OCI-LY3 (cell line): ENCODE results near the gene LTBP2.

Source experiments
- EZH2phosphoT487 ChIP-seq: fragments of 200-600 bp; shearing (Covaris generic); IDR thresholded peaks from 2 replicates; pipeline ENCODE4 v1.6.1; 2018; ENCODE audit warnings: antibody characterized with exemption, mixed run types, low read depth
- TF ChIP-seq, protein P1 (sequence below): fragments of 200-600, 300-600 bp; sonication (generic); IDR thresholded peaks from 2 replicates; pipeline ENCODE4 v1.5.1; 2014; ENCODE audit warnings: antibody characterized with exemption, low read length, low read depth

DNA sequence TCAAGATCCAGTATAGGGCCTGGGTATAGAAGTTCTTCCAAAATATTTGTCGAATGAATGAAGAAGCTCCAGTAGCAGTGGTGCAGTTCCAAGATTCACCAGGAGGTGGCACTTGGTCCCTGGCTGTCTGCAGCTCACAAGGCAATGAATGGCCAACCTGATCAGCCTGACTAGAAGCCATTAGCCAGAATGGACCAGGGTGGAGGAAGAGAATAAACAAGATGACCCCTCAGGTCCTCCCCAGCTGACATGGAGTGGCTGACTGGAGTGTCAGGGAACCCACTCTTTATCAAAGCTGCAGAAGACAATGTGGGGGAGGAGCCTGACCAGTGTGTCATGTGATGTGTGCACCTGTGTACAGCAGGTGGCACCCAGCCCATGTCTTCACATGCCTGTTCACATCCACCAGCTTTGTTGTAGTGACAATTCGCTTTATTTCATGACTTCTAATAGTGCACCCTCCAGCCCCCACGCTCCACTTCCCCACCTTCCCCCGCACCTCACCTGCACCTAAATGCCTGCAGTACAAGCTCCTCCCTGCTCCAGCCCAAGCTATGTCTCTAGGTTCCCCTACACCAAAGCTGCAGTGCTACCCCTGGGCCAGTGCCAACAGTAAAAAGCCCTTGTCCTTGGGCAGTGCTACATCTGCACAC is 3.0 kb downstream of the LTBP2 start:
- TF ChIP-seq, protein P1, sequence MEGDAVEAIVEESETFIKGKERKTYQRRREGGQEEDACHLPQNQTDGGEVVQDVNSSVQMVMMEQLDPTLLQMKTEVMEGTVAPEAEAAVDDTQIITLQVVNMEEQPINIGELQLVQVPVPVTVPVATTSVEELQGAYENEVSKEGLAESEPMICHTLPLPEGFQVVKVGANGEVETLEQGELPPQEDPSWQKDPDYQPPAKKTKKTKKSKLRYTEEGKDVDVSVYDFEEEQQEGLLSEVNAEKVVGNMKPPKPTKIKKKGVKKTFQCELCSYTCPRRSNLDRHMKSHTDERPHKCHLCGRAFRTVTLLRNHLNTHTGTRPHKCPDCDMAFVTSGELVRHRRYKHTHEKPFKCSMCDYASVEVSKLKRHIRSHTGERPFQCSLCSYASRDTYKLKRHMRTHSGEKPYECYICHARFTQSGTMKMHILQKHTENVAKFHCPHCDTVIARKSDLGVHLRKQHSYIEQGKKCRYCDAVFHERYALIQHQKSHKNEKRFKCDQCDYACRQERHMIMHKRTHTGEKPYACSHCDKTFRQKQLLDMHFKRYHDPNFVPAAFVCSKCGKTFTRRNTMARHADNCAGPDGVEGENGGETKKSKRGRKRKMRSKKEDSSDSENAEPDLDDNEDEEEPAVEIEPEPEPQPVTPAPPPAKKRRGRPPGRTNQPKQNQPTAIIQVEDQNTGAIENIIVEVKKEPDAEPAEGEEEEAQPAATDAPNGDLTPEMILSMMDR = peak; percentile 93
- no peak for TF ChIP-seq EZH2phosphoT487
